ENCODE data around the gene STK17B. TPM values are rescaled to one million over a fixed set of nuclear protein-coding genes. Genes with fewer than 3 reads are reported as not detected.

The STK17B gene
- total and polyA plus RNA-seq, 2 of the 13 experiments (the other 11 are each of a cell fraction or from before 2014, with no cell fraction given): 1.6 to 4.5 TPM

DNA sequence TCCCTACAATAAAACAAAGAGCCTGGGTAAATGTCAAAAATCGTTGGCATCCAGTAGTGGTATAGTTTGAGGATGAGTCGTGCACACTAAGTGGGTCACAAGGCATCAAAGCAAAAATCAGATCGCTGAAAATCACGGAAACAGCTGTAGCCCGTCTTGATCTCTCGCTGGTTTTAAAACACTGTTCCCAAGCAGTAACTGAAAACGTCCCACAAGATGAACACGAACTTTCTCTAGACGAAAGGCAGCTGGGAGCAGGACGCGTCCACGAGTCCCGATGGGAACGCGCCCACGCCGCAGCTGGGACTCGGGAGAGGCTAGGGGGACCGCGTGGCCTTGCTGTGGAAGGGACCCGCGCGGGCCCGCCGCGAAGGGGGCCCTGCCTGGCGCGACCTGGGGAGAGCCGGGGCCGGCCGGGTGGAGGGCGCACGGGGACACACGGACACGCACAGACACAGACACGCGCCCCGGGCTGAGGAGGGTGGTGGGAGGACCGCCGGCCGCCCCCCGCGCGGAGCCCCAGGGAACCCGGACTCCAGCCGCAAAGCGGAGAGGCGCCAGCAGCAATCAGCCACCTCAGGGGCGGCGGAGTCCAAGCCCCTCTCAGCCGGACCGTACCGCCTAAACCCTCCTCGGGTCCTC, 651 bp downstream of the STK17B start (continued):
- TF ChIP-seq, protein P1, sequence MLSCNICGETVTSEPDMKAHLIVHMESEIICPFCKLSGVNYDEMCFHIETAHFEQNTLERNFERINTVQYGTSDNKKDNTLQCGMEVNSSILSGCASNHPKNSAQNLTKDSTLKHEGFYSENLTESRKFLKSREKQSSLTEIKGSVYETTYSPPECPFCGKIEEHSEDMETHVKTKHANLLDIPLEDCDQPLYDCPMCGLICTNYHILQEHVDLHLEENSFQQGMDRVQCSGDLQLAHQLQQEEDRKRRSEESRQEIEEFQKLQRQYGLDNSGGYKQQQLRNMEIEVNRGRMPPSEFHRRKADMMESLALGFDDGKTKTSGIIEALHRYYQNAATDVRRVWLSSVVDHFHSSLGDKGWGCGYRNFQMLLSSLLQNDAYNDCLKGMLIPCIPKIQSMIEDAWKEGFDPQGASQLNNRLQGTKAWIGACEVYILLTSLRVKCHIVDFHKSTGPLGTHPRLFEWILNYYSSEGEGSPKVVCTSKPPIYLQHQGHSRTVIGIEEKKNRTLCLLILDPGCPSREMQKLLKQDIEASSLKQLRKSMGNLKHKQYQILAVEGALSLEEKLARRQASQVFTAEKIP (CRISPR knock-in tag; IDR thresholded peaks at IDR 0.05; ENCODE audit: borderline replicate concordance): no peak
- no peak for TF ChIP-seq ZNF230 (CRISPR knock-in tag; IDR thresholded peaks at IDR 0.05)
- TF ChIP-seq ZNF205 (CRISPR knock-in tag; IDR thresholded peaks at IDR 0.05): no peak
- TF ChIP-seq, protein P2, sequence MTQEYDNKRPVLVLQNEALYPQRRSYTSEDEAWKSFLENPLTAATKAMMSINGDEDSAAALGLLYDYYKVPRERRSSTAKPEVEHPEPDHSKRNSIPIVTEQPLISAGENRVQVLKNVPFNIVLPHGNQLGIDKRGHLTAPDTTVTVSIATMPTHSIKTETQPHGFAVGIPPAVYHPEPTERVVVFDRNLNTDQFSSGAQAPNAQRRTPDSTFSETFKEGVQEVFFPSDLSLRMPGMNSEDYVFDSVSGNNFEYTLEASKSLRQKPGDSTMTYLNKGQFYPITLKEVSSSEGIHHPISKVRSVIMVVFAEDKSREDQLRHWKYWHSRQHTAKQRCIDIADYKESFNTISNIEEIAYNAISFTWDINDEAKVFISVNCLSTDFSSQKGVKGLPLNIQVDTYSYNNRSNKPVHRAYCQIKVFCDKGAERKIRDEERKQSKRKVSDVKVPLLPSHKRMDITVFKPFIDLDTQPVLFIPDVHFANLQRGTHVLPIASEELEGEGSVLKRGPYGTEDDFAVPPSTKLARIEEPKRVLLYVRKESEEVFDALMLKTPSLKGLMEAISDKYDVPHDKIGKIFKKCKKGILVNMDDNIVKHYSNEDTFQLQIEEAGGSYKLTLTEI (CRISPR knock-in tag; conservative IDR thresholded peaks at IDR 0.05): no peak
- TF ChIP-seq RFX3 (CRISPR knock-in tag; IDR thresholded peaks at IDR 0.05): no peak
- TF ChIP-seq ZNF660 (CRISPR knock-in tag; IDR thresholded peaks at IDR 0.05; ENCODE audit: borderline replicate concordance, low read depth): no peak
- TF ChIP-seq, protein P3, sequence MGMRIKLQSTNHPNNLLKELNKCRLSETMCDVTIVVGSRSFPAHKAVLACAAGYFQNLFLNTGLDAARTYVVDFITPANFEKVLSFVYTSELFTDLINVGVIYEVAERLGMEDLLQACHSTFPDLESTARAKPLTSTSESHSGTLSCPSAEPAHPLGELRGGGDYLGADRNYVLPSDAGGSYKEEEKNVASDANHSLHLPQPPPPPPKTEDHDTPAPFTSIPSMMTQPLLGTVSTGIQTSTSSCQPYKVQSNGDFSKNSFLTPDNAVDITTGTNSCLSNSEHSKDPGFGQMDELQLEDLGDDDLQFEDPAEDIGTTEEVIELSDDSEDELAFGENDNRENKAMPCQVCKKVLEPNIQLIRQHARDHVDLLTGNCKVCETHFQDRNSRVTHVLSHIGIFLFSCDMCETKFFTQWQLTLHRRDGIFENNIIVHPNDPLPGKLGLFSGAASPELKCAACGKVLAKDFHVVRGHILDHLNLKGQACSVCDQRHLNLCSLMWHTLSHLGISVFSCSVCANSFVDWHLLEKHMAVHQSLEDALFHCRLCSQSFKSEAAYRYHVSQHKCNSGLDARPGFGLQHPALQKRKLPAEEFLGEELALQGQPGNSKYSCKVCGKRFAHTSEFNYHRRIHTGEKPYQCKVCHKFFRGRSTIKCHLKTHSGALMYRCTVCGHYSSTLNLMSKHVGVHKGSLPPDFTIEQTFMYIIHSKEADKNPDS (CRISPR knock-in tag; IDR thresholded peaks at IDR 0.05): no peak
- TF ChIP-seq TGIF2 (CRISPR knock-in tag; IDR thresholded peaks at IDR 0.05): no peak
- TF ChIP-seq ZNF256 (CRISPR knock-in tag; conservative IDR thresholded peaks at IDR 0.05): no peak
- no peak for TF ChIP-seq THAP11 (CRISPR knock-in tag; IDR thresholded peaks at IDR 0.05)
- TF ChIP-seq JUN (CRISPR knock-in tag; IDR thresholded peaks at IDR 0.05): no peak
- TF ChIP-seq POLR2A (IDR thresholded peaks at IDR 0.05; ENCODE audit: insufficient read depth in 1 of 2, low read depth in 2 of 2, low read length in 2 of 2): no peak
- no peak for TF ChIP-seq GLI4 (CRISPR knock-in tag; IDR thresholded peaks at IDR 0.05; ENCODE audit: borderline replicate concordance)
- no peak for TF ChIP-seq SMC3 (IDR thresholded peaks at IDR 0.05; ENCODE audit: low read length)
- TF ChIP-seq MIER2 (CRISPR knock-in tag; IDR thresholded peaks at IDR 0.05): no peak
- TF ChIP-seq ZNF556 (CRISPR knock-in tag; IDR thresholded peaks at IDR 0.05; ENCODE audit: borderline replicate concordance): no peak
- TF ChIP-seq, protein P4, sequence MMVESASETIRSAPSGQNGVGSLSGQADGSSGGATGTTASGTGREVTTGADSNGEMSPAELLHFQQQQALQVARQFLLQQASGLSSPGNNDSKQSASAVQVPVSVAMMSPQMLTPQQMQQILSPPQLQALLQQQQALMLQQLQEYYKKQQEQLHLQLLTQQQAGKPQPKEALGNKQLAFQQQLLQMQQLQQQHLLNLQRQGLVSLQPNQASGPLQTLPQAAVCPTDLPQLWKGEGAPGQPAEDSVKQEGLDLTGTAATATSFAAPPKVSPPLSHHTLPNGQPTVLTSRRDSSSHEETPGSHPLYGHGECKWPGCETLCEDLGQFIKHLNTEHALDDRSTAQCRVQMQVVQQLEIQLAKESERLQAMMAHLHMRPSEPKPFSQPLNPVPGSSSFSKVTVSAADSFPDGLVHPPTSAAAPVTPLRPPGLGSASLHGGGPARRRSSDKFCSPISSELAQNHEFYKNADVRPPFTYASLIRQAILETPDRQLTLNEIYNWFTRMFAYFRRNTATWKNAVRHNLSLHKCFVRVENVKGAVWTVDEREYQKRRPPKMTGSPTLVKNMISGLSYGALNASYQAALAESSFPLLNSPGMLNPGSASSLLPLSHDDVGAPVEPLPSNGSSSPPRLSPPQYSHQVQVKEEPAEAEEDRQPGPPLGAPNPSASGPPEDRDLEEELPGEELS (CRISPR knock-in tag; IDR thresholded peaks at IDR 0.05): no peak
- TF ChIP-seq ZNF263 (CRISPR knock-in tag; IDR thresholded peaks at IDR 0.05): peak; percentile 57; the same call in 1 of the 2 replicates
- TF ChIP-seq SMYD3 (CRISPR knock-in tag; IDR thresholded peaks at IDR 0.05): 0 out of 2 replicates have a peak, but pooled peaks have one; percentile 47
- no peak for TF ChIP-seq SMAD1 (CRISPR knock-in tag; IDR thresholded peaks at IDR 0.05; ENCODE audit: borderline replicate concordance, low read depth)
- TF ChIP-seq, protein P5, sequence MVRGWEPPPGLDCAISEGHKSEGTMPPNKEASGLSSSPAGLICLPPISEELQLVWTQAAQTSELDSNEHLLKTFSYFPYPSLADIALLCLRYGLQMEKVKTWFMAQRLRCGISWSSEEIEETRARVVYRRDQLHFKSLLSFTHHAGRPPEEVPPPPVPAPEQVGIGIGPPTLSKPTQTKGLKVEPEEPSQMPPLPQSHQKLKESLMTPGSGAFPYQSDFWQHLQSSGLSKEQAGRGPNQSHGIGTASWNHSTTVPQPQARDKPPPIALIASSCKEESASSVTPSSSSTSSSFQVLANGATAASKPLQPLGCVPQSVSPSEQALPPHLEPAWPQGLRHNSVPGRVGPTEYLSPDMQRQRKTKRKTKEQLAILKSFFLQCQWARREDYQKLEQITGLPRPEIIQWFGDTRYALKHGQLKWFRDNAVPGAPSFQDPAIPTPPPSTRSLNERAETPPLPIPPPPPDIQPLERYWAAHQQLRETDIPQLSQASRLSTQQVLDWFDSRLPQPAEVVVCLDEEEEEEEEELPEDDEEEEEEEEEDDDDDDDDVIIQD (CRISPR knock-in tag; IDR thresholded peaks at IDR 0.05; ENCODE audit: low read depth): no peak
- no peak for TF ChIP-seq NFIC (IDR thresholded peaks at IDR 0.05; ENCODE audit: low read length)
- TF ChIP-seq PITX1 (CRISPR knock-in tag; IDR thresholded peaks at IDR 0.05): no peak

Measured in HepG2 (cell line).